ENCODE results near the gene EXTL2.

- TF ChIP-seq CTCF (IDR thresholded peaks at IDR 0.05), result no peak
- TF ChIP-seq EZH2phosphoT487 (IDR thresholded peaks at IDR 0.05), result no peak
- no peak for TF ChIP-seq EZH2 (IDR thresholded peaks at IDR 0.05)
Measured at GRCh38 chr1:100869996-100870395, 24.6 kb downstream of the EXTL2 start.

All from neural progenitor cell (in vitro differentiated cells).